ENCODE results near the gene CELF4. TPM values are rescaled to one million over a fixed set of nuclear protein-coding genes. Genes with fewer than 3 reads are reported as not detected.

Gene CELF4
- total and polyA plus RNA-seq, 2 experiments from 2014 or later: 0.24 TPM; not detected in 1

DNA sequence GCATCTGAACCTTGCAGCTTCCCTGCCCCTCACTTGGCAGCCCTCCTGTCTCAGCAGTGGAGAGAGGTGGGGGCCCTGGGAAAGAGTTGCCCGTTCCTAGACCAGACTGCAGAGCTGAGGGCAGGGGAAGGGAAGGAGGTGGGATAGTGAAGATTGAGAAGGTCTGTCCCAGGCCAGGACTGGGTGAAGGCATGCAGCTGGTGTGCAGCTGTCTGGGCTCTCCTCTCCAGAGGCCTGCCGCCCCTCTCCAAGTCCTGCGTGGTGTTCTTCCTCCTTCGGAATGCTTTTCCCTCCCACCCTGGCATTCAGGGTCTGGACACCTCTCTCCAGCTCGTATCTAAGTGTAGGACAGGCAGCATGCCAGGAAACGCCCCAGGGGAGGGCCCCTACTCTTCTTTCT lies 323.5 kb downstream of the CELF4 start:
- no peak for DNase-seq
- Histone ChIP-seq H3K27me3 (replicated peaks; ENCODE audit: insufficient read depth) (peaks cover 11% of the 10 kb centered on the region; the same call in 1 of the 2 replicates), H3K9me3 (ENCODE audit: low read depth) (no peaks in the 10 kb centered on the region), H2AFZ (no peak overlapping the region), H3K4me1 (ENCODE audit: insufficient read depth) (no peaks in the 10 kb centered on the region), H3K9me2 (ENCODE audit: insufficient read depth) (no peaks in the 10 kb centered on the region), H3F3A (ENCODE audit: insufficient read depth) (no peaks in the 10 kb centered on the region), H3K4me3 (no peak overlapping the region), H3K4me2 (ENCODE audit: unreplicated experiment) (no peak overlapping the region), H3K27ac (no peak overlapping the region), H3K36me3 (ENCODE audit: low read depth) (no peaks in the 10 kb centered on the region), H3K9ac (no peak overlapping the region), H4K20me1 (ENCODE audit: insufficient read depth) (no peaks in the 10 kb centered on the region), H3K79me2 (ENCODE audit: insufficient read depth) (no peaks in the 10 kb centered on the region)
- WGBS, 2 experiments (ENCODE audit: low coverage in 1 of 2, low lambda C conversion rate in 2 of 2, missing lambda C conversion rate in 2 of 2): 8 to 10% methylated on average over 6 of the region's 6 CpGs
- TF ChIP-seq EZH2phosphoT487 (IDR thresholded peaks at IDR 0.05; ENCODE audit: insufficient read depth, low read depth) (no peak), EZH2 (IDR thresholded peaks at IDR 0.05; ENCODE audit: insufficient read depth, poor library complexity, severe bottlenecking) (no peak)
- in situ Hi-C loops (cut with MboI): no loop called here

DNA sequence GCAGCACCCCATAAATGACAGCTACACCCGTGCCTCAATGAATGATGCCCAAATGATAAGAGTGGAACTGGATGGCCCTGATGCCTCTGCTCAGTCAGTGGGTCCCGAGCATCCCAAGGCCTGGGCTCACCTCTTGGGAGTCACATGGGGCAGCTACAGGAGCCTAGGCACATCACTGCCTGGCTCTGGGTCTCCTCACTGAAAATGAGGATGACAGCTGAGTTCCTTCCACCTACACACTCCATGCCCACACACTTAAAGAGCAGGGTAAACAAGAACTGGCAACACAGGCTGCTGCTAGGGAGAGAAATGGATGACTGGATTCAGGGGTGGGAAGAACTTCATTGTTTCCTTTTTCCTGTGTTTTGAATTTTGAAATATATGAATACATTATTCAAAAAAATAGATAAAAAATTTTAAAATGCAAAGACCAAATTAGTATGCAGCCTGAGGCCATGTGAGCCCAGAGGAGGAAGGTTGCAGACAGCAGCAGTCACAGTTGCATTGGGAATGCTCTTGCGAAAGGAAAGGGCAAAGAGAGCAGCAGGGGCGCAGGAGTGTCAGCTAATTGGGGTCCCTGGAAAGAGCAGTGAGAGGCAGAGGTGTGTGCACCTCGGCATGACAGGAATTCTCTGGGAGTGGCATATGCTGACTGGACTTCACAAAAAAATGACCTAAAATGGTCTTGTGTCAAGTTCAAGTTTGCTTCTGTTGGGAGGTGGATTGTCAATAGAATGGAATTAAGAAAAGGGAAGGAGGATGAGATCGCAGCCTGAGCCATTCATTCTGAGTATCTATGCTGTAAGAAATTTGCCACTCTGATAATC lies 327.1 kb downstream of the CELF4 start:
- TF ChIP-seq EZH2 (IDR thresholded peaks at IDR 0.05; ENCODE audit: insufficient read depth, poor library complexity, severe bottlenecking) (no peak), EZH2phosphoT487 (IDR thresholded peaks at IDR 0.05; ENCODE audit: insufficient read depth, low read depth) (no peak)
- no peak for DNase-seq
- no peaks in the 10 kb centered on the region for H3K79me2 ChIP-seq (ENCODE audit: insufficient read depth)
- no peaks in the 10 kb centered on the region for H3K4me1 ChIP-seq (ENCODE audit: insufficient read depth)
- in situ Hi-C loops (cut with MboI): no loop called here
- no peak overlapping the region for H3K9ac ChIP-seq
- 65 to 69% methylated on average over 6 of the region's 6 CpGs for WGBS, 2 experiments (ENCODE audit: low coverage in 1 of 2, low lambda C conversion rate in 2 of 2, missing lambda C conversion rate in 2 of 2)
- no peak overlapping the region for H3K4me3 ChIP-seq
- H3K27me3 ChIP-seq (replicated peaks; ENCODE audit: insufficient read depth): peaks cover 10% of the 10 kb centered on the region; the same call in 1 of the 2 replicates
- H4K20me1 ChIP-seq (ENCODE audit: insufficient read depth): no peaks in the 10 kb centered on the region
- no peaks in the 10 kb centered on the region for H3K36me3 ChIP-seq (ENCODE audit: low read depth)
- H2AFZ ChIP-seq: no peak overlapping the region
- H3K9me3 ChIP-seq (ENCODE audit: low read depth): no peaks in the 10 kb centered on the region
- no peaks in the 10 kb centered on the region for H3K9me2 ChIP-seq (ENCODE audit: insufficient read depth)
- H3K27ac ChIP-seq: no peak overlapping the region
- H3K4me2 ChIP-seq (ENCODE audit: unreplicated experiment): no peak overlapping the region
- no peaks in the 10 kb centered on the region for H3F3A ChIP-seq (ENCODE audit: insufficient read depth)

DNA sequence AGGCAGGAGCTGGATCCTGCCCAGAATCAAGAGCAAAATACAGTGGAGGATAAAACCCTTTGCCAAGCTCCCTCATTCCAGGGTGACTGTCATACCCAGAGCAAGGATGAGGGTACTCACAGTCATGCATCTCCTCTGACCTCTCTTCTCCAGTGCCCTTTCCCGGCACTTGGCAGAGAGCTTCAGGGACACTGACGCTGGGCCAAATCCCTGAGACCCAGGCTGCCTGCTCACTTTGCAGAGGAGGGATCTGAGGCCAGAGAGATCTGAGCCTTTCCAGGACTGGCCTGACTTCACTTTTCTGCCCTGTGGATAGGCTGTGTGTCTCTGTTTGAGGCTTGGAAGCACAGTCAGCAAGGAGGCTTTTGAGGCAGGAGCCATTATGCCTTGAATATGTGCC lies 330.0 kb downstream of the CELF4 start:
- in situ Hi-C loops (cut with MboI): no loop called here
- no peaks in the 10 kb centered on the region for H3K36me3 ChIP-seq (ENCODE audit: low read depth)

DNA sequence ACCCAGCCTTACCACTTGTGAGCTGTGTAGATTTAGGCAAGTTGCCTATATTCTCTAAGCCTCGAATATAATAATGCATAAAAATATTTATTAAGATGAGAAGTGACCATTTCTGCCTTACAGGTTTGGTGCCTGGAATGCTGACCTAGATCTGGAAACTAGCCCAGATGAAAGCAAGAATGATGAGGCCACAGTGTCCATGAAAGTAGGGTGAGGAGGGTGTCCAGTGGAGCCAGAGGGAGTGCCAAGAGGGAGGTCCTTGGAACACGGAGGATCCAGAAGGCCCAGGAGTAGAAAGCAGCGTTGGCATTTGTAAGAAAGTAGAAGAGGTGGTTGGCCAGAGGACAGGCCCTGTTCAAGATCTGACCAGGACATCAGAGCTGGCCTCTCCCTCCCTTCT lies 334.3 kb downstream of the CELF4 start:
- Histone ChIP-seq H3K9ac (no peak overlapping the region), H3K9me2 (ENCODE audit: insufficient read depth) (no peaks in the 10 kb centered on the region), H3F3A (ENCODE audit: insufficient read depth) (no peaks in the 10 kb centered on the region), H3K36me3 (ENCODE audit: low read depth) (no peaks in the 10 kb centered on the region), H3K27me3 (replicated peaks; ENCODE audit: insufficient read depth) (no peaks in the 10 kb centered on the region), H3K9me3 (ENCODE audit: low read depth) (no peaks in the 10 kb centered on the region), H3K4me2 (ENCODE audit: unreplicated experiment) (no peak overlapping the region), H4K20me1 (ENCODE audit: insufficient read depth) (no peaks in the 10 kb centered on the region), H3K4me1 (ENCODE audit: insufficient read depth) (no peaks in the 10 kb centered on the region), H3K79me2 (ENCODE audit: insufficient read depth) (no peaks in the 10 kb centered on the region), H2AFZ (no peak overlapping the region), H3K27ac (no peak overlapping the region), H3K4me3 (no peak overlapping the region)
- TF ChIP-seq EZH2phosphoT487 (IDR thresholded peaks at IDR 0.05; ENCODE audit: insufficient read depth, low read depth): no peak
- TF ChIP-seq EZH2 (IDR thresholded peaks at IDR 0.05; ENCODE audit: insufficient read depth, poor library complexity, severe bottlenecking): no peak
- in situ Hi-C loops (cut with MboI): no loop called here
- no peak for DNase-seq
- WGBS, 2 experiments (ENCODE audit: low coverage in 1 of 2, low lambda C conversion rate in 2 of 2, missing lambda C conversion rate in 2 of 2): 50 to 57% methylated on average over 3 of the region's 3 CpGs

More for the DNA sequence above, 330.0 kb downstream of the CELF4 start:
- Histone ChIP-seq H3K4me3 (no peak overlapping the region), H3F3A (ENCODE audit: insufficient read depth) (no peaks in the 10 kb centered on the region), H3K27me3 (replicated peaks; ENCODE audit: insufficient read depth) (0 out of 2 replicates have a peak, but pooled peaks cover 2% of the 10 kb centered on the region), H3K27ac (no peak overlapping the region), H3K9me2 (ENCODE audit: insufficient read depth) (no peaks in the 10 kb centered on the region), H3K4me1 (ENCODE audit: insufficient read depth) (no peaks in the 10 kb centered on the region), H3K9me3 (ENCODE audit: low read depth) (no peaks in the 10 kb centered on the region), H2AFZ (no peak overlapping the region), H3K4me2 (ENCODE audit: unreplicated experiment) (no peak overlapping the region), H3K79me2 (ENCODE audit: insufficient read depth) (no peaks in the 10 kb centered on the region), H3K9ac (no peak overlapping the region), H4K20me1 (ENCODE audit: insufficient read depth) (no peaks in the 10 kb centered on the region)
- WGBS, 2 experiments (ENCODE audit: low coverage in 1 of 2, low lambda C conversion rate in 2 of 2, missing lambda C conversion rate in 2 of 2): 75 to 85% methylated on average over 2 of the region's 2 CpGs
- TF ChIP-seq EZH2phosphoT487 (IDR thresholded peaks at IDR 0.05; ENCODE audit: insufficient read depth, low read depth): no peak
- TF ChIP-seq EZH2 (IDR thresholded peaks at IDR 0.05; ENCODE audit: insufficient read depth, poor library complexity, severe bottlenecking): no peak
- no peak for DNase-seq

Data from GM23248 (cell line).